GM18870 (cell line): Measurements from ENCODE around the gene CEP192.
"Not testable (repeated sequence)": the region's sequence is repeated elsewhere in the genome, so short reads cannot be mapped to it uniquely, and the experiment has no call there.

Experiments used
- ATAC-seq: cut with Tn5 transposase; IDR thresholded peaks from one replicate; pipeline ENCODE4 v1.9.1; 2021; ENCODE audit warnings: moderate library complexity; ENCODE audit not compliant: unreplicated experiment

CEP192 gene

GRCh38 chr18:13096232-13096631, 105.1 kb downstream of the CEP192 start:
- ATAC-seq, result no peak

- ATAC-seq, result no peak
These were observed 105.6 kb downstream of the CEP192 start for GRCh38 chr18:13096719-13097118.

DNA sequence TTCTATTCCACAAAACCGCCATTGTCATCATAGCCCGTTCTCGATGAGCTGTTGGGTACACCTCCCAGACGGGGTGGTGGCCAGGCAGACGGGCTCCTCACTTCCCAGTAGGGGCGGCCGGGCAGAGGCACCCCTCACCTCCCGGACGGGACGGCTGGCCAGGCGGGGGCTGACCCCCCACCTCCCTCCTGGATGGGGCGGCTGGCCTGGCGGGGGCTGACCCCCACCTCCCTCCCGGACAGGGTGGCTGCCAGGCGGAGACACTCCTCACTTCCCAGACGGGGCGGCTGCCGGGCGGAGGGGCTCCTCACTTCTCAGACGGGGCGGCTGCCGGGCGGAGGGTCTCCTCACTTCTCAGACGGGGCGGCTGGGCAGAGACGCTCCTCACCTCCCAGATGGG, 106.9 kb downstream of the CEP192 start:
- ATAC-seq, result not testable (repeated sequence)

DNA sequence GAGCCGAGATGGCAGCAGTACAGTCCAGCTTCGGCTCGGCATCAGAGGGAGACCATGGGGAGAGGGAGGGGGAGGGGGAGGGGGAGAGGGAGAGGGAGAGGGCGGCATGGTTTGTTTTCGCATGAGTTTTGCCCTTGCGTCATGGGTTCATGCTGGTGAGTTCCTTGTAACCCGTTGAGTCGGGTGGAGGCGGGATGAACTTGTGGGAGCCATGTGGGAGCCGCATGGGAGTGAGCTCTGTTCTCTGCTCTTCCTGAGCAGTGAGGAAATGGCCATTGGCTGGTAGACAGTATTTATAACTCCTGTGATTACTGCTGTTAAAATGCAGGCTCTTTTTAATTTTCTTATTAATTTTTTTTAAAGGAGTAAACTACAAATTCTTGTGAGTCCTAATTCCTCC, 108.0 kb downstream of the CEP192 start:
- ATAC-seq, result no peak

DNA sequence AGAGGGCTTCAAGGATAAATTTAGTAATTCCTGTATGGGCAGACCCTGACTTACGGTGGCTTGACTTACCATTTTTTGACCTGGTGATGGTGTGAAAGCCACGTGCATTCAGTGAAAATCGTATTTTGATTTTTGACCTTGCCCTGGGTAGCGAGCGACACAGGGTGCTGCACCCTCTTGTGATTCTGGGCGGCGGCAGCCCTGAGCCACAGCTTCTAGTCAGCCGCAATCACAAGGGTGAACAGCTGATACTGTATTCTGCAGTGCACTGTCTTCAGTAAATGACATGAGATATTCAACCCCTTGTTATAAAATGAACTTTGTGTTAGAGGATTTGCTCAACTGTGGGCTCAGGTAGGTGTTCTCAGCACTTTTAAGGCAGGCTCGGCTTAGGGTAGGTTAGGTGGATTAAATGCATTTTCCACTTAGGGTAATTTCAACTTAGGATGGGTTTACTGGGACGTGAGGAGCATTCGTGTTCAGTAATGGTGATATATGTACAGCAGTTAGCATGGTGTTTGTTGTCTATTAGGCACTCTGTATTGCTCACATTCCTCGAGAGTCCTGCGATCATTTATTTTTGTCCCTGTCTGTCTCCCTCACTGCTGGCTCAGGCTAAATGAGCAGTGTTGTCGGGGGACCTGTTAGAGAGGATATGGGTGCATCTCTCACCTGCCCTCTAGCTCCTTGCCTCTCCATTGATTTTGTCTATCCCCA, 109.9 kb downstream of the CEP192 start:
- no peak for ATAC-seq

GRCh38 chr18:13101659-13102197, 110.6 kb downstream of the CEP192 start:
- no peak for ATAC-seq

GRCh38 chr18:13103366-13103765, 112.2 kb downstream of the CEP192 start:
- no peak for ATAC-seq

GRCh38 chr18:13105059-13105458, 113.9 kb downstream of the CEP192 start:
- no peak for ATAC-seq

DNA sequence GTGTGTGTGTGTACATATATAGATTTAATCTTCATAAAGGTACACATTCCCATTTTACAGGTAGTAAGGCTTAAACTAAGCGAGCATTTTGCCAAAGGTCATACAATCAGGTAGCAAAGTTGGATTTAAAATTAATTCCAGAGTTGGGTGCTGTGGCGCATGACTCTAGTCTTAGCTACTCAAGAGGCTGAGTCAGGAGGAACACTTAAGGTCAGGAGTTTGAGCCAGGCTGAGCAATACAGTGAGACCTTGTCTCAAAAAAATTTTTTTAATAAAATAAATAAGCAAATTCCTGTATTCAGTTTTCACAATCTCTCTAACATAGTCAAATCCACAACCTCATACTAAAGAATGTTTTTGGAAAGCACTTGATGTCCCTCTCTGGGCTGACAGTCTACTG, 115.9 kb downstream of the CEP192 start:
- no peak for ATAC-seq

- no peak for ATAC-seq
These were observed 117.2 kb downstream of the CEP192 start for GRCh38 chr18:13108330-13108729.

- no peak for ATAC-seq
These were observed 119.4 kb downstream of the CEP192 start for GRCh38 chr18:13110559-13110958.

DNA sequence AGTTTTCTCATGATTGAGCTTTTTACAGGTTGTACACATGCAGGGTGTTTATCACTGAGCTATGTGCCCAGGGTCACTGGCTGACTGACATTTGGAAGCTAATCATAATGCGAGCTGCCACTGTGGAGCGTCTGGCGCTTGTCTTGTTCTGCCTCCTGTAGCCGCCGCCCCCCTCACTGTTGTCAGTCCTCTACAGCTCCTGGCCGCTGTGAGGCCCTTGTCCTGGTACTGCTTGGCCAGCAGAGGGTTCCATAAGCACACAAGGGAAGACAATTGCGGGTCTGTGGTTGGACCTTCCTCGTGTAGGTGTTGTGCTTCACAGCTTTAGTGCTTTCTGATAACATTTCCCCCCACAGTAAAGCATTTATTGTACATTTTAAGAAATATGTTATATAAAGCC, 121.8 kb downstream of the CEP192 start:
- ATAC-seq, result no peak

- ATAC-seq, result no peak
These were observed 129.1 kb downstream of the CEP192 start for GRCh38 chr18:13120255-13120654.

GRCh38 chr18:13120983-13121441, 129.8 kb downstream of the CEP192 start:
- ATAC-seq, result no peak

- no peak for ATAC-seq
These were observed 133.2 kb downstream of the CEP192 start for GRCh38 chr18:13124411-13124810.

- no peak for ATAC-seq
These were observed 134.0 kb downstream of the CEP192 start for GRCh38 chr18:13125191-13125590.

DNA sequence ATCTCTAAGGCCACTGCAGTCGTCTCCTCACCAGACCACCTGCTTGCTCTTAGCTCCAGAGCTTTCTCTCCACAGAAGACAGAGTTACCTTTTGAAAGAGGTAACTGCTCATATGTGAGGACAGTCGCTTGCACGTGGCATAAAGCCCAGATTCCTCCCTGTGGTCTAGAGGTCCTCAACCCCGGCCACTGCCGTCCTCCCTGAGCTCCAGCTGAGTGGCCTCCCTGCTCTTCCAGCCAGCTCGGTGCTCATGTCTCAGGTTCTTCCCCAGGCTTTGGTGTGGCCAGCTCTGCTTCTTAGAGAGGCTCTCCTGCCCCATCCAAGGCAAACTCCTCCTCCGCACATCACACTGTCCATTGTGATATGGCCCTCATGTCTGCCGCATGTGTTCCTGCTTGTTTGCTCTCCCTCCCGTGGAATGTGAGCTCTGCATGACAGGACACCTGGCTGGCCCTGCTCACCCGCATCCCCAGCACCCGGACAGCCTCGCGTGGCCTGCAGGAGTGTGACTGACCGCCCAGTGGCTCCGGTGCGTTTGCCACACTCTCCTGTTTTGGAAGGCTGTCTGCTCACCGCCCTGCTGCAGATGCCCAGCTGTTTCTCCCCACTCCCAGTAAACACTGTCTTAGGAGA, 135.9 kb downstream of the CEP192 start:
- ATAC-seq, result no peak

- ATAC-seq, result no peak
These were observed 140.1 kb downstream of the CEP192 start for GRCh38 chr18:13131283-13131682.

DNA sequence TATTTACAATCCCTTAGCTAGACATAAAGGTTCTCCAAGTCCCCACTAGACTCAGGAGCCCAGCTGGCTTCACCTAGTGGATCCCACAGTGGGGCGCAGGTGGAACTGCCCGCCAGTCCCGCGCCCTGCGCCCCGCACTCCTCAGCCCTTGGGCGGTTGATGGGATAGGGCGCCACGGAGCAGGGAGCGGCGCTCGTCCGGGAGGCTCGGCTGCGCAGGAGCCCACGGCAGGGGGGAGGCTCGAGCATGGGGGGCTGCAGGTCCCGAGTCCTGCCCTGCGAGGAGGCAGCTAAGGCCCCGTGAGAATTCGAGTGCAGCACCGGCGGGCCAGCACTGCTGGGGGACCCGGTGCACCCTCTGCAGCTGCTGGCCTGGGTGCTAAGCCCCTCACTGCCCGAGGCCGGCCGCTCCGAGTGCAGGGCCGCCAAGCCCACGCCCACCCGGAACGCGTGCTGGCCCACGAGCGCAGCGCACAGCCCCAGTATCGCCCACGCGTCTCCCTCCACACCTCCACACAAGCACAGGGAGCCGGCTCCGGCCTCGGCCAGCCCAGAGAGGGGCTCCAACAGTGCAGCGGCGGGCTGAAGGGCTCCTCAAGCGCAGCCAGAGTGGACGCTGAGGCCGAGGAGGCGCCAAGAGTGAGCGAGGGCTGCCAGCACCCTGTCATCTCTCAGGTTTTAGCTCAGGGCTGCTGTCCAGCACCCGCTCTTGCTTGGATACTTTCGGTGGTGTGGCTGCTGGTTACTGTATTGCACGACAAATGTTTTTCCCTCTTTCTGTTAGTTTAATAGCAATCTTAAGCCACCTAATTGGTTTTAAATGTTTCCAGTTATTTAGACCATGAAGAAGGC, 143.6 kb downstream of the CEP192 start:
- no peak for ATAC-seq

DNA sequence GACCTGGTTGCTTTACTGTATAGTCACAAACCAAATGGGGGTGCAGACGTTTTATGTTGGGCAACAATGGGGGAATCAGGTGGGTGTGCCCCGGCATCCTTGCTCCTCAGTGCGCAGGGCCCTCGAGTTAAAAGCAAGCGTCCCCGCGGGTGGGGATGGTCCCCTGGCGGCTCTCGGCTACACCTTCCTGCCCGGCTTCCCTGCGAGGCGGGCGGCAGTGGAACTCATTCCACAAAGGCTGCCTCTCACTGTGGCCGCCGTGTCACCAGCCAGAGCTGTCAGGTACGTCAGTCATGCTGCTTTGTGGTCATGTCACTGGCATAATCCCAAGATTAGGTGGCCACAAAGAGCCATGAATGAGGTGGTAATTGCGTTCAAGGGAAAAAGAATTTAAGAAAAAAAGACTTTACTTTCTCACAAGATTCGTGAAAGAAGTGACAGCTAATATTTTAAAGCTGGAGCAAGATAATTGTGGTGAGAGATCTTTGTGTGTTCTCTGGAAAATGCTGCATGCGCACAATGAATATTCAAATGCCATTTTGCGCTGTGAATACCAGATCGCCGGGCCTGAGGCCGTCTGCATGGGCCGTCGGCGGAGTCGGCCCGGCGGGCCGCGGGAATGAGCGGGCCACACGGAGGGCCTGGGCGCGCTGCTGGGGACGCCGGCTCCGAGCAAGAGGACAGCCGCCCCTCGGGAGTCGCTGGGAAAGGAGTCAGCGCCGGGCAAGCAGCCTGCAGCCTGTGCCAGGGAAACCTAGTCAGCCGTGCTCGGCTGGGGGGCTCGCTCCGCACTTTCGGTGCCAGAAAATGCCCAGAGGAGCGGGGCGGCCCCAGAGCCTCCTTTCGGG, 145.1 kb downstream of the CEP192 start:
- ATAC-seq, result no peak
